Epithelial cell of esophagus (primary cell): ENCODE measurements around the gene LIN52.

ENCODE experiments used
- DNase-seq: peaks from one replicate; pipeline ENCODE4 v3.0.0; 2010; ENCODE audit warnings: low read depth
- H3K4me3 ChIP-seq: 2 replicates; pipeline ENCODE4 v1.5.1; 2011; ENCODE audit warnings: mild to moderate bottlenecking, low read length, control low read depth
- CTCF ChIP-seq: IDR thresholded peaks from 2 replicates; pipeline ENCODE4 v1.5.1; 2011; ENCODE audit warnings: low read depth, mild to moderate bottlenecking, low read length, control low read depth, inconsistent platforms; ENCODE audit not compliant: insufficient read depth; ENCODE audit errors: missing control alignments

Gene LIN52

GRCh38 chr14:74134484-74134883 lies 49.7 kb downstream of the LIN52 start:
- no peak overlapping the region for H3K4me3 ChIP-seq
- no peak for TF ChIP-seq CTCF
- DNase-seq = no peak

GRCh38 chr14:74135426-74135825 lies 50.7 kb downstream of the LIN52 start:
- H3K4me3 ChIP-seq = no peak overlapping the region
- peak; percentile 3 for DNase-seq
- no peak for TF ChIP-seq CTCF

GRCh38 chr14:74140374-74140850 lies 55.7 kb downstream of the LIN52 start:
- no peak overlapping the region for H3K4me3 ChIP-seq
- DNase-seq = no peak
- TF ChIP-seq CTCF = no peak

- H3K4me3 ChIP-seq = no peak overlapping the region
- DNase-seq = peak; percentile 54
- TF ChIP-seq CTCF = no peak
Measured at GRCh38 chr14:74141703-74142102, 56.9 kb downstream of the LIN52 start.

- H3K4me3 ChIP-seq = no peak overlapping the region
- no peak for DNase-seq
- TF ChIP-seq CTCF = no peak
Measured at GRCh38 chr14:74142523-74142922, 57.8 kb downstream of the LIN52 start.

- H3K4me3 ChIP-seq = no peak overlapping the region
- no peak for TF ChIP-seq CTCF
- no peak for DNase-seq
Measured at GRCh38 chr14:74144789-74145188, 60.0 kb downstream of the LIN52 start.

GRCh38 chr14:74147571-74147970 lies 62.8 kb downstream of the LIN52 start:
- no peak for TF ChIP-seq CTCF
- no peak for DNase-seq
- no peak overlapping the region for H3K4me3 ChIP-seq
